Stimulated activated CD8-positive, alpha-beta memory T cell treated with anti-CD3 and anti-CD28 coated beads, Interleukin-15, amount 100 ng/mL, for 48 hours (primary cell): ENCODE data around the gene CHRND.

ENCODE experiments used
- DNase-seq, 2 donors: peaks; one replicate each; pipeline ENCODE4 v3.0.0-alpha.2; 2020; ENCODE audit warnings: low read depth in 2 of 2

Gene CHRND

DNA sequence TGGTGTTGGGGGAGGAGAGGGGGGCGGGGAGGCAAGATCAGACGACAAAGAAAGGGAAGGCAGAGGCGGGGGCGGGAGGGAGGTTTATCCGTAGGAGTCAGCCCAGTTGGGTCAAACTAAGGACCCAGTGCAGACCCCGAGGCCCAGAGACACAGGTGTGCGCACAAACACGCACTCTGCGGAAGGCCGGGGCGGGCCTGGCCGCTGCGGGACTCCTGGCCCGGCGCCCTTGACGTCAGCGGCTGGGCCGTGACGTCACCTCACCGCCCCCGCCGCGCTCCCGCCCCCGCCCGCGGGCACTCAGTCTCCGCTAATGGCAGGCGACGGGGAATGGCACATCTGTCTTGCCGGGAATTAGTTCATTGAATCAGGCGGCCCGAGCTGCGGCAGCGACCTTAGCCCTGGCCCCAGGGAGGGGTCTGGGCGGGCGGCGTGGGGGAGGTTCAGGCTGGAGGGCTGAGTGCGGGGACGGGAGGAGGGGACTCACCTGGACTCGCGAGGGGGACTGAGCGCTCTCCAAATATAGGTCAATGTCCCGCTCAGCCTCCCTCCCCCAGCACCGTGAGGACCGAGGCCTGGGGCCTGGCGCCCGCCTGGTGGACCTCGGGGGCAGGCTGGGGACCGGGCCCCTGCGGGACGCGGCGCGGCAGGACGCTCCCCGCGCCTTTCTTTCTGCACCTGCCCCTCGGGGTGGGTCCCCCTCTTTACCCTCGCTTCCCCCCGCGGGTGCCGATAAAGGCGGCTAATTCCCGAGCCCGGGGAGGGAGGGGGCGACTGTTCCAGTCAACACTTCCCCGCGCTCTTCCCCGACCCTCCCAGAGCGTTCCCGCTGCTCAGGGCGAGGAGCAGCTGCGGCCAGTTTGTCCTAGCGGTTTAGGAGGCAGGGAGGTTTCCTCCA is 22.8 kb upstream of the CHRND start:
- peak; percentile 14 to 19 for DNase-seq

DNA sequence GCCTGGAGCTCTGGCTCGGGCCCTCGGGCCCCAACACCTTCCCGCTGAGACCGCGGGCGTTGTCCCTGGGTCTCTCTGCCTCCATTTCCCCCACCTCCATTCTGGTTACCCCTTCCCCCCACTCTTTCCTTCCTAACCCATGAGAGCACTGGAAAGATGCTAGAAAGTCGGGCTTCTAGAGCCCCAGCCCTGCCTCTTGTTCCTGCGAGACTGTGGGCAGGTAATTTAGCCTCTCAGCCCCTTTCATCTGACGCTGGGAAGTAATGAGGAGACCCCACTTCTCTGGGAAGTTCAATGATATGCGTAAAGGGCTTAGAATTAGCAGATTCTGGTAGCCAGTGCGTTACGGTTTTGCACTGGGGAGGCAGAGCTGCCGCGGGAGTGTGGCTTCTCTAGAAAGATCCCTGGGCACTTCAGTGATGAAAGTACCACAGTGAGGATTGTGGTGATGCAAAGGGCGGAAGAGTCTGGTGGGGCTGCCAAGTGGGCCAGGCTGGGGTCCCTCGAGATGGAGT is 22.1 kb upstream of the CHRND start:
- no peak for DNase-seq

DNA sequence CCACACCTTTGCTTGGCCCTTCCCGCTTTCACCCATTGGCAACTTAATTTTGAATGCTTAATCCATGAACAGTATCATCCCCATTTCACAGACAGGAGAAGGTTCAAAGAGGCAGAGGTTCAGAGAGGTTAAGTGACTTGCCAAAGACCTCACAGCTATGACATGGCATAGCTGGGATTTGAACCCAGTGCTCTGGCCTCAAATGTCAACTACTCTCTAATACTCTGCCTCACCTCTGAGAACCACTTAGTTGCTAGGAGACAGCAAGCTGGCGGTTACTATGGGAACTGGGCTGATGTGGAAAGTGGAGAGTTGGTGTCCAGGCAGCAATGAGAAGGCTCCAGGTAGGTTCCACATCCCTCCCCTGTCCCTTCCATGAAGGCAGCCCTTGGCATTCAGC is 21.5 kb upstream of the CHRND start:
- no peak for DNase-seq

DNA sequence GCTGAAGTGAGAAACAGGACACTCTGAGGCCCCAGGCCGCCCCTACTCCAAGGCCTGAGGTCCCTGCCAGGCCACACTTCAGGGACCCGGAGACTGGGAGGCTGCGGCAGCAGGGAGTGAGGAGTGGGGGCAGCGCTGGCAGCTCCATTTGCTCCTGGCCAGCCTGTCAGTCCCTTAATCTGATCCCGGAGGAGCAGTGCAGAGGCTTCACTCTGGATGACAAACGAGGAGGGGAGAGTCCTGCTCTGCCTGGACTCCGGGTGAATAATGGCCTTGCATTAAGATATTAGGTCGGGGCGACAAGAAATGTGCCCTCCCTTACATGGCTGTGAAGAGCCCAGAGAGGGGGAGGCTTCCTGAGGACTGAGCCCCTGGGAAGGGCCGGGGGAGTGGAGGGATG is 20.1 kb upstream of the CHRND start:
- no peak for DNase-seq

GRCh38 chr2:232506709-232507108 is 19.3 kb upstream of the CHRND start:
- DNase-seq, result no peak

DNA sequence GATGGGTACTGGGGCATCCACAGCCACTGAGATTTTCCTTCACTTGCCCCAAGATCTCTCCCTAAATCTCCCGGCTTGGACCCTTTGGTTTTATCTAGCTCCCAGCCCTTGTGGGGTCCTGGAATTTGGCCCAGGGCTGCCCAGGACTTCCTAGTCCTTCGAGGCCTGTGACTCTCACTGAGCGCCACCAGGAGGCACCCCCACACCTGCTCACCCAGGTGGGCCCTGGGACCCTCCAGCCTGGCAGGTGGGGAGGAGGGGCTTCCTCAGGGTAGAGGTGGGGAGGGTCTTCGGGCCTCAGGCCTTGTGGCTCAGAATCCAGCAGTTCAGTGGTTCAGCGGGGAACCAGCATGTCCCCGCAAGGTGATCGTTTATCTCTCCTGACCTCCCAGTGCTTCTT is 17.7 kb upstream of the CHRND start:
- DNase-seq, result no peak

GRCh38 chr2:232511336-232511890 is 14.5 kb upstream of the CHRND start:
- no peak for DNase-seq

GRCh38 chr2:232512602-232513001 is 13.4 kb upstream of the CHRND start:
- DNase-seq, result no peak

GRCh38 chr2:232513353-232513752 is 12.6 kb upstream of the CHRND start:
- DNase-seq, result no peak

- no peak for DNase-seq
Measured at GRCh38 chr2:232515639-232516038, 10.3 kb upstream of the CHRND start.

DNA sequence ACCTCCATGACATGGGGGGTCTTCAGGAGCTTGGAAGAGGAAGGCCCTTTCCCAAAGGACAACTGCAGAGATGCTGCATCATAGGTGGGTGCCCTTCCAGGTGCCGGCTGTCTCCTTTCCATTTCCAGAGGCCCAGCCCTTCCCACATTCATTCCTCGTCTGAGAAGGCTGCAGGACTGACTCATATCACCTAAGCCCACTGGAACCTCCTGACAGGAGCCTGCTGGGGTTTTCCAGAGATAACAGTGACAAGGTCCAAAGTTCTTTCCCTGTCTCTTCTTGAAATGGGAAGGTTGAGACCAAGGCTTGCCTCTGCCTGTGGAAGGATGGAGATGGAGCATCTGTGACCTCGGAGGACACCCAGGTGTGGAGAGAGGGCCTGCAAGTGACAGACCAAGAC is 9.4 kb upstream of the CHRND start:
- no peak for DNase-seq

- no peak for DNase-seq
Measured at GRCh38 chr2:232518844-232519243, 7.1 kb upstream of the CHRND start.

DNA sequence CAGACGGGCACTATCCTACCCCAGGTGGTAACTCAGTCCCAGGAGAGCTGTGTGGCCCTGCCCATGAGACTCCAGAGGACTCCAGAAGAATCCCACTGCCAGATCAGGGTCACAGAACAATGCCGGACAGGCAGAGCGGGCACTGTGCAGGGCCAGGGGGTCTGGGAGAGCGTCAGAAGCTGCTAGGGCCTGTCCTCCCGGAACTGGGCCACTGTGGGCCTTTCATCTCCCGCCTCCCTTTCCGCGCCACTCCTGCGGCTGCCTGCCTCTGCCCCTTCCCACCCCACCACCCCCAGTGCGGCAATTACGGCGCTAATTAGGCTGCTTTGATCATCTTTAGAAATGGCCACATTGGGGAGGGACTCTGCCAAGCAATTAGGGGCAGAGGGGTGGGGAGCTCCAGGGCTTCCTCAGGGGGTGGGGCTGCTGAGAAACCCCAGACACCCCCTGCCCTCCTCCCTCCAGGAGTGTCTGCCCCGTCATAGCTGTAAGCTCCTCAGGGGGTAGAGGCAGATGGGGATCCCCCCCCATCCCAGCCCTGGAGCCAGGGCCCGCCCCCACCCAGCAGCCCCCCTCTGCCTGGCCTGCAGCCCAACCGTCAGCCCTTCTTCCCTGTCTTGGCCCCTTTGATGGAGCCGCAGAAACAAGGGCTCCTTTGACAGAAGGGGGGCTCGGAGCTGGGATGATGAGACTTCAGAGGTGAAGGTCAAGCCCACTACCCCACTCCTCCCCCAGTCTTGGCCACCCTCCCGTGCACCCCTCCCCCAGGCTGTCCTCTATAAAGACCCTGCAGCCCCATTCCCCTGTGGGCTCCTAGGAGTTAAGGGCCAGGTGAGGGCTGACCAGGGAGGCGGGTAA is 6.2 kb upstream of the CHRND start, which contains the start of gene PRSS56:
TSS of gene PRSS56 (plus strand) at position 808 of the 858 bp plus-strand sequence. CDS start 211 bp downstream, outside the sequence.
- no peak for DNase-seq

DNA sequence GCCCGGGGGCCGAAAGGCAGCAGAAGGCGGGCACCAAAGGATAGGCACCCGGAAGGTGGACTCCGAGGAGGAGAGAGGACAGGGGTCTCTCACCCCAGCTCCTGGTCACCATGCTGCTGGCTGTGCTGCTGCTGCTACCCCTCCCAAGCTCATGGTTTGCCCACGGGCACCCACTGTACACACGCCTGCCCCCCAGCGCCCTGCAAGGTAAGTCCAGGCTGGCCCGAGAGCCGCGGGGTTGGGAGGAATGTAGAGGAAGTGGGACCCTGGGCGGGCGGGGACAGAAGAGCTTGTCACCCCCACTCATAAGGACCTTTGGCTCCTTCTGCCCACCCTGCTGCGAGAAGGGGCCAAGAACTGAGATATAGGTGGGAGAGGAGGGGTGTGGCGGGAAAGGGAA is 5.5 kb upstream of the CHRND start:
- DNase-seq, result no peak

- no peak for DNase-seq
Measured at GRCh38 chr2:232521098-232521497, 4.9 kb upstream of the CHRND start.

DNA sequence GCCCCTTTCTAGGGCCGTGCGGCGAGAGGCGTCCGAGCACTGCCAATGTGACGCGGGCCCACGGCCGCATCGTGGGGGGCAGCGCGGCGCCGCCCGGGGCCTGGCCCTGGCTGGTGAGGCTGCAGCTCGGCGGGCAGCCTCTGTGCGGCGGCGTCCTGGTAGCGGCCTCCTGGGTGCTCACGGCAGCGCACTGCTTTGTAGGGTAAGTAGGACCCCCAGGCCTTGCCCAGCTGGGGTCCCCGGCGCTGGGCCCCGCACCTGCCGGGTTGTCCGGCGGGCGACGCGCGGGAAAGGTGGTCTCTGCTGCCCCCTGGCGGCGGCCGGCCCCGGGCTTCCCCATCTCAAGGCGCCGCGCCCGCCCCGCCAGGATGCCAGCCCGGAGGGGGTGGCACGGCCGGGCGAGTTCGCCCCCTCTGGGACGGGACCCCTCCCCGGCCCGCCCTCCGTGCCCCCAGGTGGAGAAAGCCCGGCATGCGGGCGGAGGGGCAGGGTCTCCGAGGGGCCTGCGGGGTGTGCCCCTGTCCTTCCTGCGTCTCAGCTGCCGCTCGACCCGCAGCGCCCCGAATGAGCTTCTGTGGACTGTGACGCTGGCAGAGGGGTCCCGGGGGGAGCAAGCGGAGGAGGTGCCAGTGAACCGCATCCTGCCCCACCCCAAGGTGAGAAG is 3.9 kb upstream of the CHRND start:
- DNase-seq, result peak; percentile 40 to 42

- DNase-seq, result no peak
Measured at GRCh38 chr2:232522623-232523401, 3.1 kb upstream of the CHRND start.

GRCh38 chr2:232523402-232523681 is 2.6 kb upstream of the CHRND start:
- DNase-seq, result no peak

DNA sequence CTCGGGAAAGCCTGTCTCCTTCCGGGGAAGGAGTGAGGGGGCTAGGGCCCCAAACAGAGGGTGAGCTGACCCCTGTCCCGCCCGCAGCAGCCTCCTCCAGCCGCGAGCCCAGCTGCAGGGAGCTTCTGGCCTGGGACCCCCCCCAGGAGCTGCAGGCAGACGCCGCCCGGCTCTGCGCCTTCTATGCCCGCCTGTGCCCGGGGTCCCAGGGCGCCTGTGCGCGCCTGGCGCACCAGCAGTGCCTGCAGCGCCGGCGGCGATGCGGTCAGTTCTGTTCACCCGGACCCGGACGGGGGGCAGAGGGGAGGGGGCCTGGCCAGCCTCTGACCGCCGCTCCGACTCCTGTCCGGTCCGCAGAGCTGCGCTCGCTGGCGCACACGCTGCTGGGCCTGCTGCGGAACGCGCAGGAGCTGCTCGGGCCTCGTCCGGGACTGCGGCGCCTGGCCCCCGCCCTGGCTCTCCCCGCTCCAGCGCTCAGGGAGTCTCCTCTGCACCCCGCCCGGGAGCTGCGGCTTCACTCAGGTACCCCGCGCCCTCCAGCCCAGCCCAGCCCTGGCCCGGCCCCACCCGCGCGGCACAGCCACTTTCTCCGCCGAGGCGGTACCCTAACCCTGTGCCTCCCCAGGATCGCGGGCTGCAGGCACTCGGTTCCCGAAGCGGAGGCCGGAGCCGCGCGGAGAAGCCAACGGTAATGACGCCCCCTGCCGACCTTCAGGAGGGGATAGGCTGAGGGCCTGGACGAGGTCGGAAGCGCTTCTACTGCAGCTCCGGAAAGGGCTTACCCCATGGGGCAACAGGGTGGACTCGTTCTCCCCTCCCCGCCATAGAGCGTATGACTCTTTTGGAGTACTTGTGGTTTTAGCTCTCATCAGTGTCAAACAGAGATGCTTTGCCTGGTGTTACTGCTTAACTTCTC is 2.0 kb upstream of the CHRND start:
- DNase-seq, result peak; percentile 17 to 20

DNA sequence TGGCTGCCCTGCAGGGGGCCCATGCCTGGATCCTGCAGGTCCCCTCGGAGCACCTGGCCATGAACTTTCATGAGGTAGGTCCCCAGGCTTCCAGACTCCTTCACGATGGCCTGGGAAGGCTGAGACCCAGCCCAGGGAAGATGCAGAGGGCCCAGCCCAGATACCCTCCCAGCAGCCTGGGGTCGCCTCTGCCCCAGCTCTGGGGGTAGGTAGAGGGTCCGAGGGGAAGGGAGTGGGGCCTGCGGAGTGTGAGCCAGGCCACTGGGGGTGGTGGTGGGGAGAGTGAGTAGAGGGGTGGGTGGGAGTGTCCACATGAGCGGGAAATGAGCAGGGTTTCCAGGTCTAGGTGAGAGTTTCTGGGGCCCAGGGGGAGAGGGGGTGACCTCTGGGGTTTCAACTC is 1.2 kb upstream of the CHRND start:
- no peak for DNase-seq
